Upper lobe of left lung (tissue), 6 donors: ENCODE measurements around the gene BCL7A. TPM values are rescaled to one million over a fixed set of nuclear protein-coding genes. Genes with fewer than 3 reads are reported as not detected.
A peak's percentile ranks its signal among the peaks of the same experiment; 100 is the strongest.

Experiments used
- ATAC-seq, 2 donors: fragments of 200-7000 bp; cut with Tn5 transposase; one replicate each; pipeline ENCODE4 v1.9.1; 2022; ENCODE audit warnings: mild to moderate bottlenecking in 2 of 2, moderate library complexity in 2 of 2; ENCODE audit not compliant: low FRiP score in 2 of 2
- DNase-seq, 2 donors: peaks; one replicate each; pipeline ENCODE4 v3.0.0-alpha.2; 2019 to 2020
- H3K27ac ChIP-seq, 4 donors: fragments of 200-600 bp; sonication (generic); one replicate each; pipeline ENCODE4 v1.5.1; 2016 to 2019
- H3K27me3 ChIP-seq, 4 donors: fragments of 200-600 bp; sonication (generic); one replicate each; pipeline ENCODE4 v1.5.1; 2017 to 2019
- H3K36me3 ChIP-seq, 4 donors: fragments of 200-600 bp; sonication (generic); one replicate each; pipeline ENCODE4 v1.5.1; 2016 to 2019
- H3K4me1 ChIP-seq, 4 donors: fragments of 200-600 bp; sonication (generic); one replicate each; pipeline ENCODE4 v1.5.1; 2018 to 2019
- H3K4me3 ChIP-seq, 4 donors: fragments of 200-600 bp; sonication (generic); one replicate each; pipeline ENCODE4 v1.5.1; 2017 to 2019; ENCODE audit warnings: mild to moderate bottlenecking in 2 of 4, moderate library complexity in 1 of 4
- H3K9me3 ChIP-seq, 4 donors: fragments of 200-600 bp; sonication (generic); one replicate each; pipeline ENCODE4 v1.5.1; 2018 to 2019
- EP300 ChIP-seq, 4 donors: sonication (generic); formaldehyde crosslinking; IDR thresholded peaks; one replicate each; pipeline ENCODE4 v1.5.1; 2017; ENCODE audit warnings: antibody characterized with exemption in 4 of 4, control low read depth in 2 of 4
- POLR2A ChIP-seq, 4 donors: fragments of 450-650 bp; IDR thresholded peaks; one replicate each; pipeline ENCODE4 v1.5.1; 2016 to 2017; ENCODE audit warnings: antibody characterized with exemption in 4 of 4, mild to moderate bottlenecking in 2 of 4
- POLR2AphosphoS5 ChIP-seq, 2 donors: sonication (generic); formaldehyde crosslinking; IDR thresholded peaks; one replicate each; pipeline ENCODE4 v1.5.1; 2017; ENCODE audit warnings: antibody characterized with exemption in 2 of 2
- WGBS, 2 donors: methylation state at CpG; one replicate each; pipeline ENCODE4 v1.1.5; 2017 to 2018; 5-methylcytosine and 5-hydroxymethylcytosine counted together
- total RNA-seq, 6 donors: library from RNA; depleted of rRNA in 4 of 6; stranded (reverse); fragments of >200 nt in 4 of 6; gene quantifications; one replicate each; pipeline versions ENCODE4 v1.1.0 to v1.2.1, GENCODE V29; 2016 to 2021
- TF ChIP-seq, protein P1 (sequence below), 6 experiments: fragments of 450-650 bp in 4 of 6; fragments of 200-600 bp in 2 of 6; sonication (generic) in 2 of 6; IDR thresholded peaks; one replicate each; pipeline ENCODE4 v1.5.1; 2016 to 2019; ENCODE audit warnings: antibody characterized with exemption in 6 of 6
- donor health status: DM: no; HTN: no; CAD: no; lungs with moderate emphysema.
- donor health status: DM: no; HTN: yes; CAD: no; lungs with severe emphysema.

Gene BCL7A
- total RNA-seq, 6 donors from 2014 or later = 4.9 to 14.6 (median 12.7) TPM

DNA sequence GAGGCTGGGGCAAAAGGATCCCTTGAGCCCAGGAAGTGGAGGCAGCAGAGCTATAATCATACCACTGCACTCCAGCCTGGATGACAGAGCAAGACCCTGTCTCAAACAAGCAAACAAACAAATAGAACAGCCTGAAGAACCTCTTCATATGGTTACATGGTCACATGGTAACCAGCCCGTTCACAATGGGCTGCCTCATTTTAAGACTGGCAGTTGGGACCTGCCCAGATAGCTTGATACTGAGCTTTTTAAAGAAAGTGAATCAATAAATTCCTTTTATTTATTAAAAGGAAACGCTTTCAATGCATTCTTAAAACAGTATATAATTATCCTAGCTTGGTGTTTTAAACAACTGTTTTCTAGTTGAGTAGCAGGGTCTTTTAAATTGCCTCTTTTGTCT, 67.4 kb downstream of the BCL7A start:
- H3K36me3 ChIP-seq = peaks cover 0 to 28% (median 10%) of the 10 kb centered on the region in 4 donors
- WGBS, 2 donors = 39 to 46% methylated on average over 2 of the region's 2 CpGs
- H3K9me3 ChIP-seq = no peaks in the 10 kb centered on the region
- ATAC-seq = no peak
- H3K4me1 ChIP-seq = peaks cover 27 to 80% (median 44%) of the 10 kb centered on the region in 4 donors
- peak overlapping the region in 2 of 4 donors; percentile 61 to 63 for H3K27ac ChIP-seq
- H3K4me3 ChIP-seq = no peak overlapping the region
- TF ChIP-seq EP300 (IDR thresholded peaks at IDR 0.05) (no peak), POLR2AphosphoS5 (IDR thresholded peaks at IDR 0.05) (no peak)
- TF ChIP-seq, protein P1, sequence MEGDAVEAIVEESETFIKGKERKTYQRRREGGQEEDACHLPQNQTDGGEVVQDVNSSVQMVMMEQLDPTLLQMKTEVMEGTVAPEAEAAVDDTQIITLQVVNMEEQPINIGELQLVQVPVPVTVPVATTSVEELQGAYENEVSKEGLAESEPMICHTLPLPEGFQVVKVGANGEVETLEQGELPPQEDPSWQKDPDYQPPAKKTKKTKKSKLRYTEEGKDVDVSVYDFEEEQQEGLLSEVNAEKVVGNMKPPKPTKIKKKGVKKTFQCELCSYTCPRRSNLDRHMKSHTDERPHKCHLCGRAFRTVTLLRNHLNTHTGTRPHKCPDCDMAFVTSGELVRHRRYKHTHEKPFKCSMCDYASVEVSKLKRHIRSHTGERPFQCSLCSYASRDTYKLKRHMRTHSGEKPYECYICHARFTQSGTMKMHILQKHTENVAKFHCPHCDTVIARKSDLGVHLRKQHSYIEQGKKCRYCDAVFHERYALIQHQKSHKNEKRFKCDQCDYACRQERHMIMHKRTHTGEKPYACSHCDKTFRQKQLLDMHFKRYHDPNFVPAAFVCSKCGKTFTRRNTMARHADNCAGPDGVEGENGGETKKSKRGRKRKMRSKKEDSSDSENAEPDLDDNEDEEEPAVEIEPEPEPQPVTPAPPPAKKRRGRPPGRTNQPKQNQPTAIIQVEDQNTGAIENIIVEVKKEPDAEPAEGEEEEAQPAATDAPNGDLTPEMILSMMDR (IDR thresholded peaks at IDR 0.05) = no peak
- DNase-seq = no peak
- no peaks in the 10 kb centered on the region for H3K27me3 ChIP-seq

DNA sequence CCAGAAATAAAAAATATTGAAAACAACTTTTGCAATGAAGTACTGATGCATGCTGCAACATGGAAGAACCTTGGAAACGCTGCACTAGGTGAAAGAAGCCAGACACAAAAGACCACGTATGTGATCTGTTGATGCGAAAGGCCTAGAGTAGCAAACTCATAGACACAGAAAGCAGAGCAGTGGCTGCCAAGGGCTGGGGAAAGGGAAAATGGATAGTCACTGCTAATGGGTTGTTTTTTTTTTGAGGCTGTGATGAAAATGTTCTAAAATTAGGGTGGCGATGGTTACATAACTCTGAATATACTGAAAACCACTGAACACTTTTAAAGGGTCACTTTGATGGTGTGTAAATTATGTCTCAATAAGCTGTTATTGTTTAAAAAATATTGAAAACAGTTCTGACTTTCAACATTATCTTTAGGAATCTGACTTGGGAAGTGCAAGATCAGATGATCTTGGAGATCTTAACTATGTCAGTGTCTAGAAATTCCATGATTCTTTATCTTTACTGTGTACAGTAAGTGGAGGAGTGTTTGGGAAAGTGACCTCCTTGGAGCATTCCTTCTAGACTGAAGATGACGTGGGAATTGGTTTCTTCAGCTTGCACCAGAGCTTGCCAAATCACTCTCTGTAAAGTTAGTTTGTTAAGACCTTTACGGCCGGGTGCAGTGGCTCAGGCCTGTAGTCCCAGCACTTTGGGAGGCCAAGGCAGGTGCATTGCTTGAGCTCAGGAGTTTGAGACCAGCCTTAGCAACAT, 69.3 kb downstream of the BCL7A start:
- Histone ChIP-seq H3K9me3 (no peaks in the 10 kb centered on the region), H3K27me3 (no peaks in the 10 kb centered on the region), H3K4me3 (no peak overlapping the region), H3K27ac (peak overlapping the region; percentile 31 to 77 (median 50)), H3K4me1 (peaks cover 30 to 68% (median 46%) of the 10 kb centered on the region in 4 donors), H3K36me3 (peaks cover 0 to 10% (median under 1%) of the 10 kb centered on the region in 4 donors)
- 42 to 52% methylated on average over 7 of the region's 7 CpGs for WGBS, 2 donors
- TF ChIP-seq EP300 (IDR thresholded peaks at IDR 0.05) (no peak), POLR2AphosphoS5 (IDR thresholded peaks at IDR 0.05) (no peak), POLR2A (IDR thresholded peaks at IDR 0.05) (no peak)
- TF ChIP-seq, protein P1 (IDR thresholded peaks at IDR 0.05) = no peak
- ATAC-seq = peak; percentile 74 to 78
- DNase-seq = peak in 1 of 2 donors; percentile 64

DNA sequence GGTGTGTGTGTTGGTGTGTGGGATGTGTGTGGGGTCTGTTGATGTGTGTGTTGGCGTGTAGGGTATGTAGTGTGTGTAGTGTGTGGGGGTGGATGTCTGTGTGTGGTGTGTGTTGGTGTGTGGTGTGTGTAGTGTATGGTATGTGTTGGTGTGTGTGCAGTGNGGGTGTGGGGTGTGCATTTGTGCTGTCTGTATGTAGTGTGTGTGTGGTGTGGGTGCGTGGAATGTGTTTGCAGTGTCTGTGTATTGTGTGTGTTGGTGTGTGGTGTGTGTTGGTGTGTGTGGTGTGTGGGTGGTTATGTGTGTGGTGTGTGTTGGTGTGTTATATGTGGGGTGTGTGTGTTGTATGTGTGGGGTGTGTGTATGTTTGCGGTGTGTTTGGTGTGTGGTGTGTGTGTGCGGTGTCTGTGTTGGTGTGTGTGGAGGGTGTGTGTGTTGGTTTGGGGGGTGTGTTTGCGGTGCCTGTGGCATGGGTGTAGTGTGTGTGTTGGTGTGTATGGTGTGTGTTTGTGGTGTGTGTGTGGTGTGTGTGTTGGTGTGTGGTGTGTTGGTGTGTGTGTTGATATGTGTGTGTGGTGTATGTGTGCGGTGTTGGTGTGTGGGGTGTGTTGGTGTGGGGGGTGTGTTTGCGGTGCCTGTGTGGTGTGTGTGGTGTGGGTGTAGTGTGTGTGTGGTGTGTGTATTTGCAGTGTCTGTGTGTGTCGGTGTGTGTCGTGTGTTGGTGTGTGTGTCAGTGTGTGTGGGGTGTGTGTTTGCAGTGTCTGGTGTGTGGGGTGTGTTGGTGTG, 71.6 kb downstream of the BCL7A start:
- no peak for DNase-seq
- ATAC-seq = no peak
- TF ChIP-seq, protein P1 (IDR thresholded peaks at IDR 0.05) = no peak
- TF ChIP-seq POLR2AphosphoS5 (IDR thresholded peaks at IDR 0.05) (no peak), EP300 (IDR thresholded peaks at IDR 0.05) (no peak), POLR2A (IDR thresholded peaks at IDR 0.05) (no peak)
- peak overlapping the region in 2 of 4 donors; percentile 9 to 77 for H3K27ac ChIP-seq
- H3K4me1 ChIP-seq = peaks cover 48 to 68% (median 64%) of the 10 kb centered on the region in 4 donors
- H3K27me3 ChIP-seq = no peaks in the 10 kb centered on the region
- no peak overlapping the region for H3K4me3 ChIP-seq
- no peaks in the 10 kb centered on the region for H3K9me3 ChIP-seq
- no peaks in the 10 kb centered on the region for H3K36me3 ChIP-seq
- 90 to 93% methylated on average over 9 of the region's 9 CpGs for whole genome bisulfite sequencing, 2 donors

DNA sequence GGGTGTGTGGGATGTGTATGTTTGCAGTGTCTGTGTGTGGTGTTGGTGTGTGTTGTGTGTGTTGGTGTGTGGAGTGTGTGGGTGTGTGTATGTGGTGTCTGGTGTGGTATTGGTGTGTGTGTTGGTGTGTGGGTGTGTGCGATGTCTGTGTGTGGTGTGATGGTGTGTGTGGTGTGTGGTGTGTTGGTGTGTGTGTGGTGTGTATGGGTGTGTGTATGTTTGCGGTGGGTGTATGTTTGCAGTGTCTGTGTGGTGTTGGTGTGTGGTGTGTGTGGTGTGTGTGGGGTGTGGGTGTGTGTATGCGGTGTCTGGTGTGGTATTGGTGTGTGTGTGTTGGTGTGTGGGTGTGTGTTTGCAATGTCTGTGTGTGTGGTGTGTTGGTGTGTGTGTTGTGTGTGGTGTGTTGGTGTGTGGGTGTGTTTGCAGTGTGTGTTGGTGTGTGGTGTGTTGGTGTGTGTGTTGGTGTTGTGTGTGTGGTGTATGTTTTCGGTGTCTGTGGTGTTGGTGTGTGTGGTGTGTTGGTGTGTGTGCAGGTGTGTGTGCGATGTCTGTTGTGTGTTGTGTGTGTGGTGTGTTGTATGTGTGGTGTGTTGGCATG, 72.6 kb downstream of the BCL7A start:
- no peaks in the 10 kb centered on the region for H3K36me3 ChIP-seq
- H3K27ac ChIP-seq = peak overlapping the region in 3 of 4 donors; percentile 40 to 70 (median 56)
- no peak overlapping the region for H3K4me3 ChIP-seq
- WGBS, 2 donors = 94 to 95% methylated on average over 5 of the region's 5 CpGs
- H3K9me3 ChIP-seq = no peaks in the 10 kb centered on the region
- TF ChIP-seq POLR2AphosphoS5 (IDR thresholded peaks at IDR 0.05) (no peak), POLR2A (IDR thresholded peaks at IDR 0.05) (no peak), EP300 (IDR thresholded peaks at IDR 0.05) (no peak)
- TF ChIP-seq, protein P1 (IDR thresholded peaks at IDR 0.05) = no peak
- ATAC-seq = no peak
- peaks cover 51 to 68% (median 64%) of the 10 kb centered on the region in 4 donors for H3K4me1 ChIP-seq
- no peaks in the 10 kb centered on the region for H3K27me3 ChIP-seq
- no peak for DNase-seq
